Pulmonary artery endothelial cell (primary cell): ENCODE measurements around the gene ARID5B. TPM values are rescaled to one million over a fixed set of nuclear protein-coding genes. Genes with fewer than 3 reads are reported as not detected.

Experiments used
- DNase-seq: peaks from one replicate; pipeline ENCODE4 v3.0.0-alpha.2; 2011; ENCODE audit warnings: low read depth, low spot score
- total RNA-seq: library from RNA; depleted of rRNA; stranded (reverse); fragments of >200 nt; gene quantifications from 2 replicates; pipeline ENCODE4 v1.2.3, GENCODE V29; 2014

The ARID5B gene
- total RNA-seq, 1 donor from 2014 or later, result 4.6 TPM

- no peak for DNase-seq
Measured at GRCh38 chr10:62071846-62072281, 170.4 kb downstream of the ARID5B start.

DNA sequence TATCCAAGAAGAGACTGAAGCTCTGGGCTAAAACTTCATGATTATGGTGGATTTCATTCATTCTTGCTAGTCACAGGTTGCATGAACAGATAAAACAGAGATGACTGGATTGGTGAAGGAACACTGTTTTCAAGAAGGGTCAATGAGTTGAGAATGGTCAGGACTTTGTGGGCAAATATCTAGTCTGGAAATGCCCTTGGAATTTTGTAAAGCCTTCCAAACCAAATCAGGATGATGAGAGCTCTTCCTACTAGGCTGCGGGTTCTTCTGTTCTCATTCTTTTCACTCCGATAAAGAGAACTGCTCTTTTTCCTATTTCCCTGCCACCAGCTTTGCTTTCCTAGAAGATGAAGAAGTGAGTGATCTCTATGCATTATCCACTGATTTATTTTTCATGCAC lies 171.4 kb downstream of the ARID5B start:
- no peak for DNase-seq

GRCh38 chr10:62073429-62073828 lies 171.9 kb downstream of the ARID5B start:
- no peak for DNase-seq

- no peak for DNase-seq
Measured at GRCh38 chr10:62075414-62075813, 173.9 kb downstream of the ARID5B start.

- DNase-seq, result no peak
Measured at GRCh38 chr10:62075912-62076311, 174.4 kb downstream of the ARID5B start.

- no peak for DNase-seq
Measured at GRCh38 chr10:62076891-62077290, 175.4 kb downstream of the ARID5B start.

GRCh38 chr10:62077330-62078015 lies 176.0 kb downstream of the ARID5B start:
- no peak for DNase-seq

DNA sequence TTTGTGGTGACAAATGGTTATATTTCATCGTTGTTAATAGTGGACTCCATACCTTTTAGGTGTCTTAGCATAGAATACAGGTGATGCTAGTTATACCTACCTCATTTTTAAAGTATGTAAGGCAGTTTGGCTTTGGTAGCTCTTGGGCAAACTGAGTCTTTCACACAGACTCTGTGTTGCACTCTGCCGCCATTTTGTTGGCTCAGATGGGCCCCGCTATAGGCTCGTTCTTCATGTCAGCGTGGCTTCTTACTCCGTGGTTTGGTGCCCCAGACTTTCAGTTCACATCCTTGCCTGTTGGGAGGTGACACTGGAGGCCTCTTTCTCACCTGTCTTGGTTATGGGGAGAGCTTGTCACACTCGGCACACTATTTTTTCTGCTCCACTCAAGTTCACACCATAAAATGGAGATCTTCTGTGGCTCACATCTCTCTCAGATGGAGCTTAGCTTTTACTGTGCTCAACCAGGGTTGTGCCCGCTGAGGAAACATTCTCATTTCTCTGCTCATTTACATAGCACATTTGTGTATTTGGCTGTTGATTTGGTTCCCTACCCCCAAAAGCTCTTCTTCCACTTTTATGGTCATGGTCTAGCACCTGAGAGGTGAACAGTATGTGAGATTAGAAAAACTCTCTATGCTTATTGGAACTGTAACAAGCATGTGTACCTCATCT lies 178.5 kb downstream of the ARID5B start:
- DNase-seq, result no peak

GRCh38 chr10:62080905-62081304 lies 179.4 kb downstream of the ARID5B start:
- no peak for DNase-seq

DNA sequence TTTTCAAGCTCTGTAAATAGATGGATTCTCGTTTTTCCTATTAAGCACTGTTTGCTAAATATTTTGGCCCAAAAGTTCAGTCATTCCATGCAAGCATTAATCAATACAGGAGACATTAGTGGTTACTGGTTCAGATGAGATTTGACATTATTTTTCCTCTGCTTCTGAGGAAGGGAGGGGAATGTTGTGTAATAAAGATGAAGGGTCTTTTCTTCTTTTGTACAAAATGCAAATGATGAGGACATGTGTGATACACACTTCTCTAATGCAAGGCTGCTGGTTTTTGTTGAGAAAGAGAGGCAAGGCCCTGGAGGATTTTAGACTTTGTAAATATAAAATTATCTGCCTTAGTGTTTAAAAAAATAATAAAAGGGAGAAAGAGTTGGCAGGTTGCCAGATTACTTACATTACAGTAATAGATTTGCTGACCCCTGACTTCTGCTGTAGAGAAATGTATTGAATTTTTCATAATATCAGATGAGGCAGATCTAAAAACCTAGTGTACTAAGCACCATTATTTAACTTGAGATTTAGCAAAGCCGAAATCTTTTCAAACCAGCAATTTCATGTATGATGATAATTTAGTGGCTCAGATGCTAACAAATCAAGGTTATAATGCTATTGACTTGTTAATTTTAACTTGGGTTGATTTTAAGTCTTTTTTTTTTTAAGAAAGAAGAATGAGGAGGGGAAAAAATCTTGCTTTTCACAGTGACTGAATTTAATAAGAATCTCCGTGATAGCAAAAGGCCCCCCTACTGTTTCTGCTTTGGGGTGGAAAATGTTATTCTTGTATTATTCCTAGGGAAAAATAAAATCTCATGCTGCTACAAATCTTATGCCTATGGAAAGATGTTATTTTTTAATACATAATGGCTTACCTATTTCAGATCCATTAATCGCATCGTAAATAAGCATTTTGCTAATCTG lies 180.1 kb downstream of the ARID5B start:
- no peak for DNase-seq

DNA sequence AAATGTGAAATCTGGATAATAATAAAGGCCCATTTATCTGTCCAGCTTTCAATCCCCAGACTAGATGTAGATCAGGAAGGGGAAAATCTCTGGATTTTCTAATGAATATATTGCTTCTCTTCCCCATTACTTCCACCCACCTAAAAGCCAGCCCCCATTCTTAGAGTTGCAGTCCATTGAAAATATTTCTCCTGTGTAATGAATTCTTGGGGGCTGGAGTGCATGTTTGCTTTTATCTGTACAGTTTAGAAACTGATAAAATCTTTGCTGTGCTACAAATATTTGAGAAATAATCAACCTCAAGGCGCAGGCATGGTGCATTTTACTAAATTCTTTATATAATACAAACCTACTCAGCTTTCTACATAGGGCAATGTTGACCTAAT lies 180.8 kb downstream of the ARID5B start:
- no peak for DNase-seq

DNA sequence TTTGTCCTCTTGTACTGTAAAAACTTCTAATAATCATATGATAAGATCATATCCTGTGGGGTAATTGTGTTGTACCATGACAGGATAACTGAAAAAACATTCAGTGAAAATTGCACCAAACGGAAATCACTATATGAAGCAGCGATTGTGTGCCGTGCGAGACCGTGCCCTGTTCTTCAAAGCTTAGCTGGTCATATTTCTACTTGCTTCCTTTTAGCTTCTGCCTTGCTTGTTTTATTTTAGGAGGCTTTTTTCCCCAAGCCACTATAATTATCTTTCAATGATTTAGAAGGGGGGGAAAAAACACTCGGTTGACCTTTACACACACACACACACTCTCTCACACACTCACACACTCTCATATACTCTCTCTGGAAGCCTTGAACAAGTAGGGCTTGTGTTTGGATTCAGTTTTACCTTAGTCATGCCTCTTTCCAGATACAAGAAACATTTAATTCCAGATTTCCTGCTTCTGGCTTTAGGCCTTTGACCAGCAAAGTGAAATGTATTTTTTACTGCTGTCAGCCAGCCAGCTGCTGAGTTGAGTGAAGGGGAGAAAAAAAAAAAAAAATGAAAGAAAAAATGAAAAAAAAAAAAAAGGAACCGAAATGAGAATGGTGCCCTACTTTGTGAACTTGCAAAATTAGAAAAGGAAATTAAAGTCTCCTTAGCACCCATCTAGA lies 181.4 kb downstream of the ARID5B start:
- DNase-seq, result peak; percentile 62

- peak; percentile 58 for DNase-seq
Measured at GRCh38 chr10:62083412-62084267, 182.1 kb downstream of the ARID5B start.

GRCh38 chr10:62084451-62084850 lies 183.0 kb downstream of the ARID5B start:
- DNase-seq, result no peak

DNA sequence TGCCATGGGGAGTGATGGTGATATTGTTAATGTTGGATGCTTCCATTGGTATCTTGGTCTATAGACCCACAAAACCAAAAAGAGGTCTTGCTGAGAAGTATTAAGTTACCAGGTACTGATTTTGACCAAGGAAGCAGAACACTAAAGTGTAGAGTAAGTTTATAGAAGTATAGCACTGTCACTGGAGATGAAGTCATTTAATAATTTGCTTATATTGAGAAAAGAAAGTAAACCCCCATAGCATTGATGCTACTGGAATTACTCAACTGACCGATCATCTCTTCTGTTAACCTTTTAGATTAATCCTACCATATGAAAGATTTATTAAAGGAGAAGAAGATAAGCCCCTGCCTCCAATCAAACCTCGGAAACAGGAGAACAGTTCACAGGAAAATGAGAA lies 183.9 kb downstream of the ARID5B start:
- no peak for DNase-seq

DNA sequence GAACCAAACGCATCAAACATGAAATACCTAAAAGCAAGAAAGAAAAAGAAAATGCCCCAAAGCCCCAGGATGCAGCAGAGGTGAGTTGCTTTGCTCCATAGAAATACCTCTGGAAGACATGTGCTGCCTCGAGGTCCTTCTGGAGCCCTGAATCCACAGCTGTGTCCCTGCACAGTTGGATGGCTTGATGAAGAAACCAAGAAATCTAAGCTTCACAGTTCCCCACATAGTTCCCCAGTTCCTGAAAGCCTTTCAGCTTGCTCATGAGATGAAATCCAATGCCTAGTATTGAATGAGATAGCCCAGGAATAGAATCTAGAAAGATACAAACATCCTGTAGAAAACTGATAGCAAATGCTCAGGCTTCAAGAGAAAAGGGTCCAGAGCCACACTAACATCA lies 184.3 kb downstream of the ARID5B start:
- no peak for DNase-seq

GRCh38 chr10:62087329-62087728 lies 185.8 kb downstream of the ARID5B start:
- DNase-seq, result no peak

DNA sequence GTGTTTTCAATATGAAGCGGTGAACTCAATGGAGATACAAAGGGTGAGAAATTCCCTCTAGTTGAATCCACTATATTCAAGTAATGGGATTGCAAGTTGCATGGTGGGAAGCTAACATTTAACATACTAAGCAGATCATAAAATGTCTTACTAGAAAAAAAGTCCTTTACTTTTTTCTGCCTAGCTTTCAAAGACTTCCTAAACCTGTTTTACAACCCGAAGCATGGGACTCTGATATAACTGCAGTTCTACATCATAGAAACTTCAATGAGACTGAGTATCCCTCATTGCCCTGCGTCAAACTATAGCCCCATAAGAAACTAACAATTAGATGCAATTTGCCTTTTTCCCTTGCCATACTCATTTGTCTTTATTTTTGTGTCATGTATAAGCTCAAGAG lies 187.3 kb downstream of the ARID5B start:
- DNase-seq, result no peak

- no peak for DNase-seq
Measured at GRCh38 chr10:62092301-62093030, 191.0 kb downstream of the ARID5B start.

GRCh38 chr10:62093863-62094291 lies 192.4 kb downstream of the ARID5B start:
- DNase-seq, result no peak
